ENCODE data around the gene DOCK4. TPM values are rescaled to one million over a fixed set of nuclear protein-coding genes. Genes with fewer than 3 reads are reported as not detected.

DOCK4 gene
- total RNA-seq, 1 experiment from 2014 or later = 4.9 TPM

DNA sequence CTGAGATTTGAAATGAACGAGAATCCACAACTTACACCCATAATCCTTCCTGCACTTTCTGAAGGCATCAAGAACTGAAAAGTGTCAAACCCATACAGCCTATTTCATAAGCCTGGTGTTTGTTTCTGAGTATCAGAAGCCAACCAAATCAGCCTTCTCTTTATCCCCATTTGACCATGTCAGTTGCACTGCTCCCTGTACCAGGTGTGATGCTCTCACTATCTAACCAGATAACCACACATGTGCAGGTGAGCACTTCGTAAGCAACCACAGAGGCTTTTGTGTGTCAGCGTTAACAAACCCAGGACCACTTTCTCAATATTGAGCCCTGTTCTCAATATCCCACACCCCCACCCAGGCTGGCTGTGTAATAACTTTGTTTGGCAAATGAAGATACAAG, 114.4 kb downstream of the DOCK4 start:
- no peak overlapping the region for H3K27ac Mint-ChIP-seq
- H3K4me1 Mint-ChIP-seq = peaks cover 0 to 10% of the 10 kb centered on the region in 2 experiments; a peak in 2 of 4 replicates
- no peak overlapping the region for H3K14ac ChIP-seq (ENCODE audit: insufficient read depth, low read length)
- no peak for DNase-seq
- no peaks in the 10 kb centered on the region for H3K27me3 Mint-ChIP-seq (ENCODE audit: low read depth)
- H4K20me1 ChIP-seq (ENCODE audit: control insufficient read depth, insufficient read depth, insufficient read length) = no peaks in the 10 kb centered on the region
- no peaks in the 10 kb centered on the region for H3K27me3 ChIP-seq (ENCODE audit: insufficient read depth, low read length)
- H4K91ac ChIP-seq (ENCODE audit: insufficient read length, low read depth, low read length) = no peak overlapping the region
- H3K79me2 ChIP-seq (ENCODE audit: insufficient read depth, low read length) = peaks cover 4% of the 10 kb centered on the region; the same call in 1 of the 2 replicates
- no peak overlapping the region for H2BK5ac ChIP-seq (ENCODE audit: insufficient read length, low read length)
- H3K36me3 Mint-ChIP-seq (ENCODE audit: insufficient read depth in 1 of 3, low read depth in 3 of 3) = peaks cover 0 to 2% (median 0%) of the 10 kb centered on the region in 3 experiments; a peak in 1 of 7 replicates
- no peak overlapping the region for H2BK12ac ChIP-seq (ENCODE audit: insufficient read length, low read depth, low read length)
- H2BK20ac ChIP-seq (ENCODE audit: low read depth, low read length, poor library complexity, severe bottlenecking) = no peak overlapping the region
- WGBS (ENCODE audit: extremely low coverage, insufficient read length, low lambda C conversion rate) = no CpG with 5 or more reads among the region's 3 CpGs
- no peaks in the 10 kb centered on the region for H3K9me3 ChIP-seq (ENCODE audit: control insufficient read depth, low read depth, low read length)
- no peak overlapping the region for H3K4me3 Mint-ChIP-seq
- no peak overlapping the region for H3K23ac ChIP-seq (ENCODE audit: insufficient read length, low read depth, low read length)
- no peaks in the 10 kb centered on the region for H3K23me2 ChIP-seq (ENCODE audit: insufficient read length, low read depth, low read length, poor library complexity, severe bottlenecking)
- H2BK120ac ChIP-seq (ENCODE audit: low read depth, low read length, poor library complexity, severe bottlenecking) = no peak overlapping the region
- no peak overlapping the region for H3K27ac ChIP-seq (ENCODE audit: insufficient read length, low read depth, low read length)
- TF ChIP-seq, protein P1, sequence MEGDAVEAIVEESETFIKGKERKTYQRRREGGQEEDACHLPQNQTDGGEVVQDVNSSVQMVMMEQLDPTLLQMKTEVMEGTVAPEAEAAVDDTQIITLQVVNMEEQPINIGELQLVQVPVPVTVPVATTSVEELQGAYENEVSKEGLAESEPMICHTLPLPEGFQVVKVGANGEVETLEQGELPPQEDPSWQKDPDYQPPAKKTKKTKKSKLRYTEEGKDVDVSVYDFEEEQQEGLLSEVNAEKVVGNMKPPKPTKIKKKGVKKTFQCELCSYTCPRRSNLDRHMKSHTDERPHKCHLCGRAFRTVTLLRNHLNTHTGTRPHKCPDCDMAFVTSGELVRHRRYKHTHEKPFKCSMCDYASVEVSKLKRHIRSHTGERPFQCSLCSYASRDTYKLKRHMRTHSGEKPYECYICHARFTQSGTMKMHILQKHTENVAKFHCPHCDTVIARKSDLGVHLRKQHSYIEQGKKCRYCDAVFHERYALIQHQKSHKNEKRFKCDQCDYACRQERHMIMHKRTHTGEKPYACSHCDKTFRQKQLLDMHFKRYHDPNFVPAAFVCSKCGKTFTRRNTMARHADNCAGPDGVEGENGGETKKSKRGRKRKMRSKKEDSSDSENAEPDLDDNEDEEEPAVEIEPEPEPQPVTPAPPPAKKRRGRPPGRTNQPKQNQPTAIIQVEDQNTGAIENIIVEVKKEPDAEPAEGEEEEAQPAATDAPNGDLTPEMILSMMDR (conservative IDR thresholded peaks at IDR 0.05) = no peak
- no peak overlapping the region for H3K18ac ChIP-seq (ENCODE audit: insufficient read length, low read depth, low read length)
- H3T11ph ChIP-seq (ENCODE audit: low read length) = no peak overlapping the region
- no peak overlapping the region for H2AK5ac ChIP-seq (ENCODE audit: insufficient read length, low read length)
- no peak overlapping the region for H4K8ac ChIP-seq (replicated peaks; ENCODE audit: insufficient read length, low read depth, low read length)
- peaks cover 2% of the 10 kb centered on the region; the same call in 1 of the 2 replicates for H3K4me1 ChIP-seq (ENCODE audit: insufficient read depth, low read length)
- no peak overlapping the region for H3K4ac ChIP-seq (ENCODE audit: low read depth, low read length)
- no peak overlapping the region for H3K4me2 ChIP-seq (ENCODE audit: insufficient read depth, insufficient read length, low read length)
- H3K9ac ChIP-seq (ENCODE audit: extremely low read depth, insufficient read length, low read length) = no peak overlapping the region
- H2AFZ ChIP-seq (ENCODE audit: low read length) = no peak overlapping the region
- H3K56ac ChIP-seq (ENCODE audit: insufficient read length, low read depth, low read length) = no peak overlapping the region
- no peak overlapping the region for H4K5ac ChIP-seq (ENCODE audit: insufficient read length, low read depth, low read length)
- H3K9me3 Mint-ChIP-seq = peaks cover 0 to 3% of the 10 kb centered on the region in 2 experiments; a peak in 3 of 5 replicates
- peaks cover 3% of the 10 kb centered on the region for H3K79me1 ChIP-seq (ENCODE audit: insufficient read depth, low read depth, low read length, poor library complexity, severe bottlenecking)
- H2BK15ac ChIP-seq (ENCODE audit: low read depth, low read length) = no peak overlapping the region
